Stimulated activated naive CD8-positive, alpha-beta T cell treated with anti-CD3 and anti-CD28 coated beads, Interleukin-15, Interleukin-2, amounts not matched to agents 100 ng/mL and 50 ng/mL, for 24 hours (primary cell): ENCODE measurements around the gene KIF3A.

ENCODE experiments used
- H3K27ac Mint-ChIP-seq: one replicate; pipeline ENCODE4 v1.8.0; 2021; ENCODE audit warnings: mild to moderate bottlenecking, mixed read lengths
- H3K27me3 Mint-ChIP-seq: one replicate; pipeline ENCODE4 v1.8.0; 2021; ENCODE audit warnings: mixed read lengths
- H3K36me3 Mint-ChIP-seq: one replicate; pipeline ENCODE4 v1.8.0; 2021; ENCODE audit warnings: low read depth, mixed read lengths
- H3K4me1 Mint-ChIP-seq: one replicate; pipeline ENCODE4 v1.8.0; 2021; ENCODE audit warnings: low read depth, mixed read lengths
- H3K4me3 Mint-ChIP-seq: one replicate; pipeline ENCODE4 v1.8.0; 2021; ENCODE audit warnings: mild to moderate bottlenecking, mixed read lengths
- H3K9me3 Mint-ChIP-seq: one replicate; pipeline ENCODE4 v1.8.0; 2021; ENCODE audit warnings: mixed read lengths

The KIF3A gene

DNA sequence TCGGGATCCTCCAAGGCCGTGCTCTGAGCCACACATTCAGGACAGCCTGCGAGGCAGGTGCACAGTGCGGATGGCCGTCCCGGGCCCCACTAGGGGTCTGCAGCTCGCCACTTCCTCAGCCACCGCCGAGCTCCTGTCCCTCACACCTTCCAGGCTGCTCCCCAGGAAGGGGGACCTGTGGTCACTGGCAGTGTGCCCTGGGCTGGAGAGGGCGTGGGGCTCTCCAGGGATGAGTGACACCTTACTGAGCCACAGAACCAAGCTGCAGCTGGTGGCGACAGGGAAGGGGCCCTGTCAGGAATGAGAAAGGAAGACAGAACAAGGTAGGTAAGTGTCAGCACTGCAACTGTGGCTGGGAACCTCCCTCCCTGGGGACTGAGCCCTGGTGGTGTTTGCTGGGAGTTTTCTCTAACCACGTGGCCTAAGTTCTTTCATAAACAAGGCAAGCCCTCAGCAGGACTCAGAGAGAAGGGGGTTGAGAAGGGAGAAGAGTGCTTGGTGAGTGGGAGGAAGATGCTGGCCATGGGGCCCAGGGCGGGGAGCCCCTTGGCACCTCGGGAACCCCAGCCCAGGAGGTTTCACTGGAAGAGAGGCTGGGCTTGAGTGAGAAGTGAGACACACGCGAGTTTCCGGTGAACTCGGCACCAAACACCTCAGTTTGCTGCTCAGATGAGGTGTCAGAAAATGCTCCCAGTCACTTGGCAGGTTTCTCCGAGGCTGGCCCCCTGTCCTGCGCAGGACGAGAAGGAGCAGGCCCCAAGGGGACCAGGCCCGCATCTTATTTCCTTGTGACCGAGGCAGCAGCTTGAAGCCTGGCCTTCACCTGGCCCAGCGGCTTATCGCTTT is 74.2 kb downstream of the KIF3A start:
- Mint-ChIP-seq H3K9me3 (no peaks in the 10 kb centered on the region), H3K36me3 (no peaks in the 10 kb centered on the region), H3K27me3 (peaks cover under 1% of the 10 kb centered on the region), H3K27ac (peak overlapping the region; percentile 89), H3K4me3 (no peak overlapping the region), H3K4me1 (peaks cover 50% of the 10 kb centered on the region)

DNA sequence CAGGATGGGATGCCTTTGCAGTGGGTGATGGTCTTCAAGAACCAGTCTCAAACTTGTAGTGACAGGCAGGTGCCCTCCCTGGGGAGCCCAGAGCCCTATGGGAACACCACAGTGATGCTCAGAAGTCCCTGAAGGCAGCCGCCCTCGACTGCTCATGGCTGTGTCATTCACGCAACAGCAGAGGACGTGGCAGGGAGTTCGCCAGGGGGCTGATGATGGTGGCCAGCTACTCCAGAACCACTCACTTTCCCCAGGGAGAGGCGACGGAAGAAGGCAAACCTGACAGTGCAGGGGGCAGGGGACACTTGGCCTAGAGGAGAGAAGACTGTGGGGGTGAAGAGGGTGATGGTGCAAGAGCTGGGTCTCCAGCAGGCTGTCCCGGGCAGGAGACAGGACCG is 75.3 kb downstream of the KIF3A start:
- Mint-ChIP-seq H3K4me3 (no peak overlapping the region), H3K27me3 (peaks cover 9% of the 10 kb centered on the region), H3K4me1 (peaks cover 61% of the 10 kb centered on the region), H3K36me3 (no peaks in the 10 kb centered on the region), H3K27ac (no peak overlapping the region), H3K9me3 (no peaks in the 10 kb centered on the region)

DNA sequence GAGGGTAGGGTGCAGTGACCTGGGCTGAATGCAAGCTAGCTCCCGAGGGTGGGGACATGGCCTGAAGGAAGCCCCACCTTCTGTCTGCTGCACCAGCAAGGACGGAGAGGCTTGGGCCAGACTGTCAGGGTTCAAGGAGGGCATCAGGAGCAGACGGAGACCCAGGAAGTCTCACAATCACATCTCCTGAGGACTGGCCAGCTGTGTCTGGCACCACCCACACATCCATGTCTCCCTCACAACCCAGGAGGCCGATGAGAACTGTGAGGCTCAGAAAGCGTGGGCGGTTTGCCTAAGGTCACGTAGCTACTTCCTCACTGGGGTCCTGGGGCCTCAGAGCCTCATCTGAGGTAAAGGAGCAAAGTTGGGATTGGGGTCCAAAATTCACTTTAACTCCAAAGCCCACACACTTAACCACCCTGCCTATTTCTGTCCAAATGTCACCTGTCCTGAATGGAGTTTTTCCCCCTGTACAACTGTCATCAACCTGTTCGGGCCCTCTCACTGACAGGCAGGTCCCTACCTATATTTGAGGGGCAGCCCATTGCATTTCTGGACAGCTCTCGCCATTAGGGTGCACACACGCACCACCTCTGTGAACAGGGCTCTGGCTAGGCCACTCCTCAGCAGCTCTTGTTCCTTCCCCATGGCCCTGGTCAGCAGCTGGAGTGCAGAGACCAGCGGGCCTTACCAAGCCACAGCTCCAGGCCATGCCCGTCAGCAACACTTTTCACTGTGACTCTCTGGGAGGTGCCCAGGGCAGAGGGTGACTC is 75.9 kb downstream of the KIF3A start:
- Mint-ChIP-seq H3K27ac (peak overlapping the region; percentile 54), H3K9me3 (no peaks in the 10 kb centered on the region), H3K4me3 (no peak overlapping the region), H3K36me3 (no peaks in the 10 kb centered on the region), H3K4me1 (peaks cover 67% of the 10 kb centered on the region), H3K27me3 (peaks cover 15% of the 10 kb centered on the region)

DNA sequence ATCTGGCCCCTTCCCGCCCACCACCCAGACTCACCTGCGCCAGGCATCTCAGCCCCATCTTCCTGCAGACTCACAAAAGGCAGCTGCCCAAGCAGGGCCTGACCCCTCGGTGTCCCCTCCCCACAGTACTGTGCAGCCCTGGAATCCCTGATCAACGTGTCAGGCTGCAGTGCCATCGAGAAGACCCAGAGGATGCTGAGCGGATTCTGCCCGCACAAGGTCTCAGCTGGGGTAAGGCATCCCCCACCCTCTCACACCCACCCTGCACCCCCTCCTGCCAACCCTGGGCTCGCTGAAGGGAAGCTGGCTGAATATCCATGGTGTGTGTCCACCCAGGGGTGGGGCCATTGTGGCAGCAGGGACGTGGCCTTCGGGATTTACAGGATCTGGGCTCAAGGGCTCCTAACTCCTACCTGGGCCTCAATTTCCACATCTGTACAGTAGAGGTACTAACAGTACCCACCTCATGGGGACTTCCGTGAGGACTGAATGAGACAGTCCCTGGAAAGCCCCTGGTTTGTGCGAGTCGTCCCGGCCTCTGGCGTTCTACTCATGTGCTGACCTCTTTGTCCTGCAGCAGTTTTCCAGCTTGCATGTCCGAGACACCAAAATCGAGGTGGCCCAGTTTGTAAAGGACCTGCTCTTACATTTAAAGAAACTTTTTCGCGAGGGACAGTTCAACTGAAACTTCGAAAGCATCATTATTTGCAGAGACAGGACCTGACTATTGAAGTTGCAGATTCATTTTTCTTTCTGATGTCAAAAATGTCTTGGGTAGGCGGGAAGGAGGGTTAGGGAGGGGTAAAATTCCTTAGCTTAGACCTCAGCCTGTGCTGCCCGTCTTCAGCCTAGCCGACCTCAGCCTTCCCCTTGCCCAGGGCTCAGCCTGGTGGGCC is 77.5 kb downstream of the KIF3A start:
- Mint-ChIP-seq H3K27me3 (peaks cover 18% of the 10 kb centered on the region), H3K9me3 (no peaks in the 10 kb centered on the region), H3K4me3 (no peak overlapping the region), H3K27ac (no peak overlapping the region), H3K36me3 (no peaks in the 10 kb centered on the region), H3K4me1 (peaks cover 69% of the 10 kb centered on the region)

DNA sequence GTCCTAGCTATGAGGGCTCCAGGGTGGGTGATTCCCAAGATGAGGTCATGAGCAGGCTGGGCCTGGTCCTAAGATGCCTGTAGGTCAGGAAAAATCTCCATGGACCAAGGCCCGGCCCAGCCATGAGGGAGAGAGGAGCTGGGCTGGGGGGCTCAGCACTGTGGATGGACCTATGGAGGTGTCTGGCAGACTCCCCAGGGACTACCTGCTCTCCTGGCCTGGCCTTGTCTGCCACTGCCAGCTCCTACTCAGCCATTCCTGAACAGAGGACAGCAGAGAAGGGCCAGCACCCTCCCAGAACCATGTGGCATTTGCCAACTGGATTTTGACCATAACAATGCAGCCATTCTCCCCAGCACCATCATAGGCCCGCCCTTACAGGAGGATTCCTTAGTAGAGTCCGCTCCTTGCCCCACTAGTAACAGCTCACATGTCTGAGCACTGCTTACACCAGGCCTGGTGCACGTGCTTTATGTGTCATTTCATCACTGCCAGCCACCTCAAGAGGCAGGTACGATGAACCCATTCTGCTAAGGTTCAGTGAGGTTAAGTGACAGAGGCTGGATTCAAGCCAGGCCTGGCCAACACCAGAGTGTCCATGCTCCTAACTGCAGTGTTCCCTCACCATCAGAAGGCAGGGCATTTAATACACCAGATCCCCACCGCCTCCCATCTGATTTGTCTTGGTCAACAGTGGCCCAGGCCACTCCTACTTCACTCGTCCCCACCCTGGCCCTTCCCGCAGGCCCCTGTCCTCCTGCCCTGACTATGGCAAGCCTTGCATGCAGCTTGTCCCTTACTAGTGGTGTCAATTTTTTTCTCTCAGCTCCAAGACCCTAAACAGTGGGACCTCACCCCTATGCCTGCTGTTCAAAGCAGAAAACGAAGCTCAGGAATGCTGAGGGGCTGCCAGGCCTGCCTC is 78.7 kb downstream of the KIF3A start:
- no peaks in the 10 kb centered on the region for H3K36me3 Mint-ChIP-seq
- H3K4me3 Mint-ChIP-seq, result peak overlapping the region; percentile 49
- H3K27ac Mint-ChIP-seq, result peak overlapping the region; percentile 1
- H3K9me3 Mint-ChIP-seq, result no peaks in the 10 kb centered on the region
- peaks cover 60% of the 10 kb centered on the region for H3K4me1 Mint-ChIP-seq
- H3K27me3 Mint-ChIP-seq, result peaks cover 28% of the 10 kb centered on the region

DNA sequence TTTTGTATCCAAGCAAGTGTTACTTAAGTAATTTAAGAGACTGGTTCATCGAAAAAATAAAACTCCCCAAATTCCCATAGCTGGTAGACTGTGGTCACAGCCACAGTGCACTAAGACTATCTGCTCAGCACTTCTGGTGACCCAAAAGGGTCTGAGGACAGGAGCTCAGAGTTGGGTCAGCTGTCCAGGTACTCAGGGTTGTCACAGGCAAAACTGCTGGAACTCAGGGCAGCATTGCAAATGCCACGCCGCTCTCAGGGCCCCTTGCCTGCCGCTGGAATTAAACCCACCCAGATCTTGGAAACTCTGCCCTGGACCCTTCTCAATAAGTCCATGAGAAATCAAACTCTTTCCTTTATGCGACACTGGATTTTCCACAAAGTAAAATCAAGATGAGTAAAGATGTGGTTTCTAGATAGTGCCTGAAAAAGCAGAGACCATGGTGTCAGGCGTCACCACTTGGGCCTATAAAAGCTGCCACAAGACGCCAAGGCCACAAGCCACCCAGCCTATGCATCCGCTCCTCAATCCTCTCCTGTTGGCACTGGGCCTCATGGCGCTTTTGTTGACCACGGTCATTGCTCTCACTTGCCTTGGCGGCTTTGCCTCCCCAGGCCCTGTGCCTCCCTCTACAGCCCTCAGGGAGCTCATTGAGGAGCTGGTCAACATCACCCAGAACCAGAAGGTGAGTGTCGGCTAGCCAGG is 79.5 kb downstream of the KIF3A start, which contains the start of gene IL13:
Gene IL13 (plus strand): TSS at position 498 of the 705 bp plus-strand sequence. CDS start 14 bp downstream, at position 512.
- H3K9me3 Mint-ChIP-seq, result no peaks in the 10 kb centered on the region
- H3K27me3 Mint-ChIP-seq, result peaks cover 32% of the 10 kb centered on the region
- H3K27ac Mint-ChIP-seq, result peak within 1 kb of the TSS; percentile 74
- peaks cover 52% of the 10 kb centered on the region for H3K4me1 Mint-ChIP-seq
- H3K4me3 Mint-ChIP-seq, result peak within 1 kb of the TSS; percentile 49
- no peaks in the 10 kb centered on the region for H3K36me3 Mint-ChIP-seq

DNA sequence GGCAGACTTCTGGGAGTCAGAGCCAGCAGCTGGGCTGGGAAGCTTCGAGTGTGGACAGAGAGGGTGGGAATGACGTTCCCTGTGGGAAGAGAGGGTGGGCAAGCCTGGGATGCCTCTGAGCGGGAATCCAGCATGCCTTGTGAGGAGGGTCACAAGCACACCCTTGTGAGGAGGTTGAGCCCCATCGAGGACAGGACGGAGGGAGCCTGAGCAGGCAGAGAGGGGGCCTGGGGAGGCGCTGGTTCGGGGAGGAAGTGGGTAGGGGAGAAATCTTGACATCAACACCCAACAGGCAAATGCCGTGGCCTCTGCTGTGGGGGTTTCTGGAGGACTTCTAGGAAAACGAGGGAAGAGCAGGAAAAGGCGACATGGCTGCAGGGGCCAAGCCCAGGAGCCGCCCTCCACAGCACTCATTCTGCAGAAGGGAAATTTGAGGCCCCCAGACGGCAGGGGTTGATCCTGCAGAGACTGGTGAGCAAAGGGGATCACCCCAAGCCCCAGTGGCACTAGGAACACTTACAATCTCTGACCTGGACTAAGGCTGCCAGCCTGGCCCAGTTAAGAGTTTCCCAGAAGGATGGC is 80.5 kb downstream of the KIF3A start:
- Mint-ChIP-seq H3K4me3 (peak overlapping the region; percentile 30), H3K27ac (peak overlapping the region; percentile 74), H3K27me3 (peaks cover 37% of the 10 kb centered on the region), H3K9me3 (no peaks in the 10 kb centered on the region), H3K4me1 (peaks cover 43% of the 10 kb centered on the region), H3K36me3 (peaks cover 4% of the 10 kb centered on the region)

DNA sequence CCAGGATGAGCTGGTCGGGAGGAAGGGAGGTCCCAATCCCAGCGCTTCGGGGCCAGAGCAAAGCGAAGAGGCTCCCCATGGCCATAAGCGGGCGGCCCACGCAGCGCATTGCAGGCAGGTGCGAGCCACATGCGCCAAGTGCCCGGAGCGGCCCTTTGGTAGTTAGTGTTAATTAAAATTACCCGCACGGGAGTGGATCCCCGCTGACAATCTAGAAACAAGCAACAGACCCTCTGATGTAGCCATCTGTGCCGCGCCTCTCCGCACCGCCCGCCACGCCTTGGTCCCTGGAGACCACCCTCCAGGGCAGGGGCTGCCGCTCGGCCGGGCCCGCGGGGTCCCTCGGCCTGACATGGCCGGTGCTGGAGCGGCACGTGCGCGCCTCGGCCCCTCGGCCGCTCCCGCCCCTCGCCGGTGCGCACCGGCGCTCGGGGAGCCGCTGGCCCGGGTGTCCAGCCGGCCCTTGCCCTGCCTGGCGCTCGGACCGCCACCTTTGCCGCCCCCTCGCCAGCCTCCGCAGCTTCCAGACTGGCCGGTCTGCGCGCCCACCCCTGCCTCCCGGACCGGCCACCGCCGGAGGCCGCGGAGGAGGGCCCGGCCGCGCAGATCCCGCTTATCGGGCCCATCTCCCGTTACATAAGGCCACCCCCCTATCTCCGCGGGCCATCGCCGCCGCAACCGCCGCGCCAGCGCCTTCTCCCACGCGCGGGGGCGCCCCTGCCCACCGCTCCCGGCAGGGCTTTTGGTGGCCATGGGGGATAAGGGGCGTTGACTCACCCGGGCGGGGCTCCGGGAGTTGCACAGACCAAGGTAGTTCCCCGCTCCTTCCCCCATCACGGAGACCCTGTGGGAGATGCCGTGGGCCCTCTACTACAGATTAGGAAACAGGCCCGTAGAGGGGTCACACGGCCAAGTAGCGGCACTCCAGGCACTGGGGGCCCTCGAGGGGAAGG is 81.2 kb downstream of the KIF3A start:
- Mint-ChIP-seq H3K36me3 (peaks cover 5% of the 10 kb centered on the region), H3K27ac (peak overlapping the region; percentile 74), H3K9me3 (no peaks in the 10 kb centered on the region), H3K4me3 (peak overlapping the region; percentile 30), H3K4me1 (peaks cover 35% of the 10 kb centered on the region), H3K27me3 (peaks cover 39% of the 10 kb centered on the region)

DNA sequence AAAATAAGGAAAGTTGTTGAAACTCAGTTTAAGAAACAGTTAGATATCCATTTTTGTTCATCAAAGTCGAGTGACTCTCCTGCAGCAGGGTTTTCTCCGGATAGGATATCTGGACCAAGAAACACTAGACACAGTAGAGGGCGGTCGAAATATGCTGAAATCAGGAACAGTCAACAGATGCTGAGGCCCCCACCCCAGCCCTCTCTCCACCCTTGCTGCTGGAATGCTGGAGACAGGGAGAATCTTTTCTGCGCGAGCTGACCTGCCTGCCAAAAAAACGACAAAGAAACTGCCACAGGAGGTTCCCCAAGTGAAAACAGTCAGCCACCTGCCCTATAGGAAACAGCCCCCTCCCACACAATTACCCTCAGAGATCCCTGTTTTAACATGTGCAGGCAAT is 83.6 kb downstream of the KIF3A start:
- Mint-ChIP-seq H3K9me3 (peaks cover 1% of the 10 kb centered on the region), H3K4me1 (peaks cover 22% of the 10 kb centered on the region), H3K27ac (no peak overlapping the region), H3K4me3 (no peak overlapping the region), H3K36me3 (peaks cover 5% of the 10 kb centered on the region), H3K27me3 (peaks cover 46% of the 10 kb centered on the region)

DNA sequence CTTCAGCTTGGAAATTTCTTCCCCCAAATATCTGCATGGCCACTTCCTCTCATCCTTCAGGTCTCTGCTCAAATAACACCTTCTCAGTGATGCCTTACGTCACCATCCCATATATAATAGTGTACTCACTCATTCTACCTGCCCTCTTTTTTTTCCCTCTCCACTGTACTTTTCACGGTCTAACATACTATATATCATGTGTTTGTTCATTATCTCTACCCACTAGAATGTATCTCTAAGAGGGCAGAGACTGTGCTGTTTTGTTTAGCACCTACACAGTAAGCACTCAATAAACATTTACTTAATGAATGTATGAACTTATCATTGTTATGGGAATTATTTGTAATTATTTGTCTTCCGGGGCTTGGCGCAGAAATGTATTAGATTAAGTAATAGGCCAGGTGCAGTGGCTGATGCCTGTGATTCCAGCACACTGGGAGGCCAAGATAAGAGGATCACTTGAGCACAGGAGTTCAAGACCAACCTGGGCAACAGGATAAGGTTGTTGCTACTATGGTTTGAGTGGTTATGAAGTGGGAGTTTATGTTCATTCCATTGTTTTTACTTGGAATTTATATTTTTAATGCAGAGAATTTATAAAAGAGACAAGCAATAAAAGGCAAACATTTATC is 85.4 kb downstream of the KIF3A start:
- Mint-ChIP-seq H3K36me3 (peaks cover 5% of the 10 kb centered on the region), H3K4me3 (no peak overlapping the region), H3K27me3 (peaks cover 42% of the 10 kb centered on the region), H3K27ac (no peak overlapping the region), H3K9me3 (peaks cover 11% of the 10 kb centered on the region), H3K4me1 (peaks cover 9% of the 10 kb centered on the region)

DNA sequence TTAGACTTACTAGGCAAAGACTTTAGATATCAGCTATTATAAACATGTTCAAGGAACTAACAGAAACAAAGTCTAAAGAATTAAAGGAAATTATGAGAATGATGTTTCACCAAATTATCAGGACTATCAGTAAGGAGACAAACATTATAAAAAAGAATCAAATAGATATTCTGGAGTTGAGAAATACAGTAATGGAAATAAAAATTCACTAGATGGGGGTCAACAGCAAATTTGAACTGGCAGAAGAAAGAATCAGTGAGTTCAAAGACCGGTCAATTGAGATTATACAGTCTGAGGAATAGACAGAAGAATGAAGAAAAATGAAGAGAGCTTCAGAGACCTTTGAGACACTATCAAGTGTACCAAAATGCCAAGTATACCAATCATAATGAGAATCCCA is 89.0 kb downstream of the KIF3A start:
- H3K36me3 Mint-ChIP-seq, result peaks cover 22% of the 10 kb centered on the region
- no peak overlapping the region for H3K4me3 Mint-ChIP-seq
- H3K9me3 Mint-ChIP-seq, result peaks cover 11% of the 10 kb centered on the region
- peaks cover 20% of the 10 kb centered on the region for H3K27me3 Mint-ChIP-seq
- H3K27ac Mint-ChIP-seq, result no peak overlapping the region
- H3K4me1 Mint-ChIP-seq, result peaks cover under 1% of the 10 kb centered on the region

DNA sequence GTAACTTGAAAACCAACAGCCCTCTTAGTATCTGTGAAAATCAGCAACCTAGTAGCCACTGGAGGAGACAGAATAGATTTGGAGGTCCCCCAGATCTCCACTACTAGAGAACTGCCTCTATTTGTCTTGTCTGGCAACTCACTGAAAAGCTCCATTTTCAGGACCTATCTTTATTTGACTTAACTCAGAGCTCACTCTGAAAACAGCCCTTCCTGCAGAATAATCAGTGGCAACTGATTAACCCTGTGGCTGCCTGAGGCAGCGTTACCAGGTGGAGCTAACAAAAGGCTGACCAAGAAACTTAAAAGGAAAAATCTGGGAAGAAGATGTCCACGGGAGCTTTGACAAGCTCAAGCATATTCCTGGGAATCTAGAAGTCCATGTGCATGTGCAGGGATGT is 89.9 kb downstream of the KIF3A start:
- H3K4me1 Mint-ChIP-seq, result peaks cover 9% of the 10 kb centered on the region
- H3K9me3 Mint-ChIP-seq, result peaks cover 11% of the 10 kb centered on the region
- peaks cover 19% of the 10 kb centered on the region for H3K27me3 Mint-ChIP-seq
- H3K36me3 Mint-ChIP-seq, result peaks cover 31% of the 10 kb centered on the region
- H3K4me3 Mint-ChIP-seq, result no peak overlapping the region
- H3K27ac Mint-ChIP-seq, result no peak overlapping the region
